WTC11 (cell line): ENCODE data around the gene TDP1. TPM values are rescaled to one million over a fixed set of nuclear protein-coding genes. Genes with fewer than 3 reads are reported as not detected.
A peak's percentile ranks its signal among the peaks of the same experiment; 100 is the strongest.

Experiments used
- ATAC-seq: fragments of 200-7000 bp; cut with Tn5 transposase; 2 replicates; pipeline ENCODE4 v1.10.0; 2021; ENCODE audit warnings: mild to moderate bottlenecking, moderate library complexity
- CTCF ChIA-PET: fragments of 300-600 bp; sonication (Branson Sonifier 250); formaldehyde crosslinking; loops from one replicate; lab custom pipeline; 2021; ENCODE audit warnings: antibody characterized with exemption; lab: Charles Lee
- POLR2A ChIA-PET: fragments of 350-600 bp; sonication (Branson Sonifier 250); formaldehyde crosslinking; loops from one replicate; lab custom pipeline; 2021; ENCODE audit warnings: antibody characterized with exemption; lab: Charles Lee
- DNase-seq: peaks from one replicate; pipeline ENCODE4 v3.0.0; 2021; ENCODE audit warnings: low spot score
- H3K27ac Mint-ChIP-seq: 2 replicates; pipeline ENCODE4 v1.8.0; 2021; ENCODE audit warnings: mixed read lengths
- H3K27me3 Mint-ChIP-seq: 2 replicates; pipeline ENCODE4 v1.8.0; 2021; ENCODE audit warnings: low read depth, mild to moderate bottlenecking, moderate library complexity, mixed read lengths
- H3K36me3 Mint-ChIP-seq: 2 replicates; pipeline ENCODE4 v1.8.0; 2021; ENCODE audit warnings: mixed read lengths
- H3K4me1 Mint-ChIP-seq: 2 replicates; pipeline ENCODE4 v1.8.0; 2022; ENCODE audit warnings: mixed read lengths
- H3K4me3 Mint-ChIP-seq: 2 replicates; pipeline ENCODE4 v1.8.0; 2021; ENCODE audit warnings: mild to moderate bottlenecking, moderate library complexity, mixed read lengths
- H3K9me3 Mint-ChIP-seq: 2 replicates; pipeline ENCODE4 v1.8.0; 2021; ENCODE audit warnings: mixed read lengths
- FOXP1 ChIP-seq: sonication (generic); formaldehyde crosslinking; IDR thresholded peaks from 2 replicates; pipeline ENCODE4 v1.8.0; 2022; ENCODE audit warnings: missing genetic modification reagents, mild to moderate bottlenecking, moderate library complexity, borderline replicate concordance
- GRHL2 ChIP-seq: fragments of 250-450 bp; sonication (Bioruptor Pico); IDR thresholded peaks from 2 replicates; pipeline ENCODE4 v1.8.0; 2022; ENCODE audit warnings: mild to moderate bottlenecking, moderate library complexity; ENCODE audit not compliant: insufficient replicate concordance, severe bottlenecking
- JUN ChIP-seq: sonication (generic); formaldehyde crosslinking; IDR thresholded peaks from 2 replicates; pipeline ENCODE4 v1.8.0; 2023; ENCODE audit warnings: mild to moderate bottlenecking, missing genetic modification reagents
- NFATC4 ChIP-seq: fragments of 250-450 bp; sonication (Bioruptor Pico); IDR thresholded peaks from 2 replicates; pipeline ENCODE4 v1.9.0; 2021; ENCODE audit warnings: mild to moderate bottlenecking
- SMAD4 ChIP-seq: sonication (generic); formaldehyde crosslinking; IDR thresholded peaks from 2 replicates; pipeline ENCODE4 v1.8.0; 2022; ENCODE audit warnings: mild to moderate bottlenecking, missing genetic modification reagents
- TP53 ChIP-seq: sonication (generic); formaldehyde crosslinking; IDR thresholded peaks from 2 replicates; pipeline ENCODE4 v1.8.1; 2023; ENCODE audit warnings: mild to moderate bottlenecking, missing genetic modification reagents
- ZNF232 ChIP-seq: sonication (generic); formaldehyde crosslinking; IDR thresholded peaks from 2 replicates; pipeline ENCODE4 v1.8.0; 2022; ENCODE audit warnings: mild to moderate bottlenecking, missing genetic modification reagents
- ZNF317 ChIP-seq: sonication (generic); formaldehyde crosslinking; IDR thresholded peaks from 2 replicates; pipeline ENCODE4 v1.8.1; 2023; ENCODE audit warnings: low read depth, mild to moderate bottlenecking, moderate library complexity, missing genetic modification reagents, borderline replicate concordance
- ZNF425 ChIP-seq: fragments of 250-450 bp; sonication (Bioruptor Pico); conservative IDR thresholded peaks from 2 replicates; pipeline ENCODE4 v1.9.0; 2021; ENCODE audit warnings: mild to moderate bottlenecking
- ZNF512 ChIP-seq: sonication (generic); formaldehyde crosslinking; IDR thresholded peaks from 2 replicates; pipeline ENCODE4 v1.8.1; 2022; ENCODE audit warnings: missing genetic modification reagents, borderline replicate concordance
- total RNA-seq: library from RNA; stranded (reverse); gene quantifications from 3 replicates; pipeline ENCODE4 v1.2.3, GENCODE V29; 2021
- TF ChIP-seq, protein P1 (sequence below): fragments of 250-450 bp; sonication (Bioruptor Pico); IDR thresholded peaks from 2 replicates; pipeline ENCODE4 v1.9.0; 2021; ENCODE audit warnings: mild to moderate bottlenecking, borderline replicate concordance
- TF ChIP-seq, protein P2 (sequence below): sonication (generic); formaldehyde crosslinking; IDR thresholded peaks from 2 replicates; pipeline ENCODE4 v1.8.1; 2022; ENCODE audit warnings: low read depth, missing genetic modification reagents, borderline replicate concordance
- TF ChIP-seq, protein P3 (sequence below): sonication (generic); formaldehyde crosslinking; IDR thresholded peaks from 2 replicates; pipeline ENCODE4 v1.8.0; 2022; ENCODE audit warnings: mild to moderate bottlenecking, missing genetic modification reagents

Gene TDP1
- total RNA-seq, 1 experiment from 2014 or later = 59.8 TPM

DNA sequence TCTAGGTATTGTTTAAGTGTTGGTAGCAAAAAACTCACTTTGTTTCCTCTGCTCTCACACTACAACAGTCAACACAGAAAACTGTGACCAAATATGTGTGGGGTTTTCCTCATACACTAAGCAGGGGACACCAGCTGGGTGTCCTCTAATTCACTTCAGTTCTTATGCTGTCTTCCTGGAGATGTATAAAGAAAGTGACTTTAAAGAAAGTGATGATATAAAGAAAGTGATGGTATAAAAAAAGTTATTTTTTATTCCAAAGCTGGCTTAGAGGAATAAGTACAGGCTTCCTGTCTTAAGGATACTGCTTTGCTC is 31.4 kb downstream of the TDP1 start:
- POLR2A ChIA-PET = no interaction called here
- peak overlapping the region; percentile 22 for H3K4me3 Mint-ChIP-seq
- CTCF ChIA-PET = interaction anchor here (1.4 to 5.8 kb wide), 3 partner anchors 13 to 248 kb away, joined by 7 to 52 read pairs (median 12); no protein-coding TSS in a partner anchor
- H3K27ac Mint-ChIP-seq = peak overlapping the region; percentile 78
- peaks cover 41% of the 10 kb centered on the region for H3K4me1 Mint-ChIP-seq
- no peaks in the 10 kb centered on the region for H3K27me3 Mint-ChIP-seq
- ATAC-seq (no peak), DNase-seq (no peak)
- no peaks in the 10 kb centered on the region for H3K9me3 Mint-ChIP-seq
- TF ChIP-seq SMAD4 (CRISPR knock-in tag) = no peak
- TF ChIP-seq, protein P1, sequence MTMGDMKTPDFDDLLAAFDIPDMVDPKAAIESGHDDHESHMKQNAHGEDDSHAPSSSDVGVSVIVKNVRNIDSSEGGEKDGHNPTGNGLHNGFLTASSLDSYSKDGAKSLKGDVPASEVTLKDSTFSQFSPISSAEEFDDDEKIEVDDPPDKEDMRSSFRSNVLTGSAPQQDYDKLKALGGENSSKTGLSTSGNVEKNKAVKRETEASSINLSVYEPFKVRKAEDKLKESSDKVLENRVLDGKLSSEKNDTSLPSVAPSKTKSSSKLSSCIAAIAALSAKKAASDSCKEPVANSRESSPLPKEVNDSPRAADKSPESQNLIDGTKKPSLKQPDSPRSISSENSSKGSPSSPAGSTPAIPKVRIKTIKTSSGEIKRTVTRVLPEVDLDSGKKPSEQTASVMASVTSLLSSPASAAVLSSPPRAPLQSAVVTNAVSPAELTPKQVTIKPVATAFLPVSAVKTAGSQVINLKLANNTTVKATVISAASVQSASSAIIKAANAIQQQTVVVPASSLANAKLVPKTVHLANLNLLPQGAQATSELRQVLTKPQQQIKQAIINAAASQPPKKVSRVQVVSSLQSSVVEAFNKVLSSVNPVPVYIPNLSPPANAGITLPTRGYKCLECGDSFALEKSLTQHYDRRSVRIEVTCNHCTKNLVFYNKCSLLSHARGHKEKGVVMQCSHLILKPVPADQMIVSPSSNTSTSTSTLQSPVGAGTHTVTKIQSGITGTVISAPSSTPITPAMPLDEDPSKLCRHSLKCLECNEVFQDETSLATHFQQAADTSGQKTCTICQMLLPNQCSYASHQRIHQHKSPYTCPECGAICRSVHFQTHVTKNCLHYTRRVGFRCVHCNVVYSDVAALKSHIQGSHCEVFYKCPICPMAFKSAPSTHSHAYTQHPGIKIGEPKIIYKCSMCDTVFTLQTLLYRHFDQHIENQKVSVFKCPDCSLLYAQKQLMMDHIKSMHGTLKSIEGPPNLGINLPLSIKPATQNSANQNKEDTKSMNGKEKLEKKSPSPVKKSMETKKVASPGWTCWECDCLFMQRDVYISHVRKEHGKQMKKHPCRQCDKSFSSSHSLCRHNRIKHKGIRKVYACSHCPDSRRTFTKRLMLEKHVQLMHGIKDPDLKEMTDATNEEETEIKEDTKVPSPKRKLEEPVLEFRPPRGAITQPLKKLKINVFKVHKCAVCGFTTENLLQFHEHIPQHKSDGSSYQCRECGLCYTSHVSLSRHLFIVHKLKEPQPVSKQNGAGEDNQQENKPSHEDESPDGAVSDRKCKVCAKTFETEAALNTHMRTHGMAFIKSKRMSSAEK (CRISPR knock-in tag) = no peak
- TF ChIP-seq ZNF232 (CRISPR knock-in tag) = no peak
- TF ChIP-seq GRHL2 (CRISPR knock-in tag) = no peak
- TF ChIP-seq NFATC4 = no peak
- TF ChIP-seq, protein P2, sequence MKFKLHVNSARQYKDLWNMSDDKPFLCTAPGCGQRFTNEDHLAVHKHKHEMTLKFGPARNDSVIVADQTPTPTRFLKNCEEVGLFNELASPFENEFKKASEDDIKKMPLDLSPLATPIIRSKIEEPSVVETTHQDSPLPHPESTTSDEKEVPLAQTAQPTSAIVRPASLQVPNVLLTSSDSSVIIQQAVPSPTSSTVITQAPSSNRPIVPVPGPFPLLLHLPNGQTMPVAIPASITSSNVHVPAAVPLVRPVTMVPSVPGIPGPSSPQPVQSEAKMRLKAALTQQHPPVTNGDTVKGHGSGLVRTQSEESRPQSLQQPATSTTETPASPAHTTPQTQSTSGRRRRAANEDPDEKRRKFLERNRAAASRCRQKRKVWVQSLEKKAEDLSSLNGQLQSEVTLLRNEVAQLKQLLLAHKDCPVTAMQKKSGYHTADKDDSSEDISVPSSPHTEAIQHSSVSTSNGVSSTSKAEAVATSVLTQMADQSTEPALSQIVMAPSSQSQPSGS (CRISPR knock-in tag) = no peak
- no peak for TF ChIP-seq ZNF425 (CRISPR knock-in tag)
- TF ChIP-seq ZNF512 (CRISPR knock-in tag) = no peak
- peaks cover 30% of the 10 kb centered on the region for H3K36me3 Mint-ChIP-seq

- Mint-ChIP-seq H3K4me3 (no peak overlapping the region), H3K9me3 (no peaks in the 10 kb centered on the region), H3K4me1 (peaks cover 41% of the 10 kb centered on the region), H3K27ac (peak overlapping the region; percentile 91), H3K36me3 (peaks cover 33% of the 10 kb centered on the region), H3K27me3 (no peaks in the 10 kb centered on the region)
- ChIA-PET POLR2A (no interaction called here), CTCF (interaction anchor here (0.7 to 5.8 kb wide), 4 partner anchors 15 to 247 kb away, joined by 4 to 52 read pairs (median 8); no protein-coding TSS in a partner anchor)
- DNase-seq = no peak
- TF ChIP-seq TP53 (CRISPR knock-in tag) = no peak
- no peak for TF ChIP-seq JUN (CRISPR knock-in tag)
- TF ChIP-seq ZNF317 (CRISPR knock-in tag) = no peak
- TF ChIP-seq, protein P3, sequence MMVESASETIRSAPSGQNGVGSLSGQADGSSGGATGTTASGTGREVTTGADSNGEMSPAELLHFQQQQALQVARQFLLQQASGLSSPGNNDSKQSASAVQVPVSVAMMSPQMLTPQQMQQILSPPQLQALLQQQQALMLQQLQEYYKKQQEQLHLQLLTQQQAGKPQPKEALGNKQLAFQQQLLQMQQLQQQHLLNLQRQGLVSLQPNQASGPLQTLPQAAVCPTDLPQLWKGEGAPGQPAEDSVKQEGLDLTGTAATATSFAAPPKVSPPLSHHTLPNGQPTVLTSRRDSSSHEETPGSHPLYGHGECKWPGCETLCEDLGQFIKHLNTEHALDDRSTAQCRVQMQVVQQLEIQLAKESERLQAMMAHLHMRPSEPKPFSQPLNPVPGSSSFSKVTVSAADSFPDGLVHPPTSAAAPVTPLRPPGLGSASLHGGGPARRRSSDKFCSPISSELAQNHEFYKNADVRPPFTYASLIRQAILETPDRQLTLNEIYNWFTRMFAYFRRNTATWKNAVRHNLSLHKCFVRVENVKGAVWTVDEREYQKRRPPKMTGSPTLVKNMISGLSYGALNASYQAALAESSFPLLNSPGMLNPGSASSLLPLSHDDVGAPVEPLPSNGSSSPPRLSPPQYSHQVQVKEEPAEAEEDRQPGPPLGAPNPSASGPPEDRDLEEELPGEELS (CRISPR knock-in tag) = no peak
- TF ChIP-seq FOXP1 (CRISPR knock-in tag) = no peak
- ATAC-seq = peak; percentile 65
These were observed 33.1 kb downstream of the TDP1 start for GRCh38 chr14:89988787-89989186.
